ENCODE data around the gene ZC3H13.

ZC3H13 gene, protein sequence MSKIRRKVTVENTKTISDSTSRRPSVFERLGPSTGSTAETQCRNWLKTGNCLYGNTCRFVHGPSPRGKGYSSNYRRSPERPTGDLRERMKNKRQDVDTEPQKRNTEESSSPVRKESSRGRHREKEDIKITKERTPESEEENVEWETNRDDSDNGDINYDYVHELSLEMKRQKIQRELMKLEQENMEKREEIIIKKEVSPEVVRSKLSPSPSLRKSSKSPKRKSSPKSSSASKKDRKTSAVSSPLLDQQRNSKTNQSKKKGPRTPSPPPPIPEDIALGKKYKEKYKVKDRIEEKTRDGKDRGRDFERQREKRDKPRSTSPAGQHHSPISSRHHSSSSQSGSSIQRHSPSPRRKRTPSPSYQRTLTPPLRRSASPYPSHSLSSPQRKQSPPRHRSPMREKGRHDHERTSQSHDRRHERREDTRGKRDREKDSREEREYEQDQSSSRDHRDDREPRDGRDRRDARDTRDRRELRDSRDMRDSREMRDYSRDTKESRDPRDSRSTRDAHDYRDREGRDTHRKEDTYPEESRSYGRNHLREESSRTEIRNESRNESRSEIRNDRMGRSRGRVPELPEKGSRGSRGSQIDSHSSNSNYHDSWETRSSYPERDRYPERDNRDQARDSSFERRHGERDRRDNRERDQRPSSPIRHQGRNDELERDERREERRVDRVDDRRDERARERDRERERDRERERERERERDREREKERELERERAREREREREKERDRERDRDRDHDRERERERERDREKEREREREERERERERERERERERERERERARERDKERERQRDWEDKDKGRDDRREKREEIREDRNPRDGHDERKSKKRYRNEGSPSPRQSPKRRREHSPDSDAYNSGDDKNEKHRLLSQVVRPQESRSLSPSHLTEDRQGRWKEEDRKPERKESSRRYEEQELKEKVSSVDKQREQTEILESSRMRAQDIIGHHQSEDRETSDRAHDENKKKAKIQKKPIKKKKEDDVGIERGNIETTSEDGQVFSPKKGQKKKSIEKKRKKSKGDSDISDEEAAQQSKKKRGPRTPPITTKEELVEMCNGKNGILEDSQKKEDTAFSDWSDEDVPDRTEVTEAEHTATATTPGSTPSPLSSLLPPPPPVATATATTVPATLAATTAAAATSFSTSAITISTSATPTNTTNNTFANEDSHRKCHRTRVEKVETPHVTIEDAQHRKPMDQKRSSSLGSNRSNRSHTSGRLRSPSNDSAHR (N-terminal part only)

GRCh38 chr13:46052319-46053161 lies at the start of gene ZC3H13:
ZC3H13 (minus strand) TSS chr13:46052746; CDS start chr13:46045507, 7,239 bp downstream.
- peak; percentile 28 for TF ChIP-seq CTCF (IDR thresholded peaks at IDR 0.05; ENCODE audit: low read depth, low read length, missing control alignments)
- peak; percentile 87 for DNase-seq (ENCODE audit: extremely low read depth, low read depth)
- H3K4me3 ChIP-seq (replicated peaks; ENCODE audit: low read depth, low read length): peak within 1 kb of the TSS; percentile 65

DNA sequence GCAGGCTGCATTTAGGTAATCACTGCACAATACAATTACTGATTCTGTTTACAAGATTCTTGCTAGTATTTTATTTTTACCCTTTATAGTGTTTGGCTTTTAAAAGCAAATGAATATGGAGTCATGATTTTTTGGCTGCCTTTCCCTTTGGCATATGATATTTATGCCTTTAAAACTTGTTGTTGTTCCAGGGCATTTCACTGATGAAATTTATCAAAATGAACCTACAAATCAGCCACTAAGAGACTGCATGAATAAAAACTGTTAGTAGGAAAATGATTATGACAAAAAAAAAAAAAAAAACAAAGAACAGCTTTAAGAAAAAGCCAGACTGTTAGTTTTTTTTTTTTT lies 49.7 kb upstream of the ZC3H13 start:
- DNase-seq (ENCODE audit: extremely low read depth, low read depth): no peak
- TF ChIP-seq CTCF (IDR thresholded peaks at IDR 0.05; ENCODE audit: low read depth, low read length, missing control alignments): no peak

GRCh38 chr13:46101484-46102254 lies 49.1 kb upstream of the ZC3H13 start:
- DNase-seq (ENCODE audit: extremely low read depth, low read depth): no peak
- TF ChIP-seq CTCF (IDR thresholded peaks at IDR 0.05; ENCODE audit: low read depth, low read length, missing control alignments): no peak
- H3K4me3 ChIP-seq (replicated peaks; ENCODE audit: low read depth, low read length): no peak overlapping the region

More for the DNA sequence above, 49.7 kb upstream of the ZC3H13 start:
- H3K4me3 ChIP-seq (replicated peaks; ENCODE audit: low read depth, low read length): no peak overlapping the region

DNA sequence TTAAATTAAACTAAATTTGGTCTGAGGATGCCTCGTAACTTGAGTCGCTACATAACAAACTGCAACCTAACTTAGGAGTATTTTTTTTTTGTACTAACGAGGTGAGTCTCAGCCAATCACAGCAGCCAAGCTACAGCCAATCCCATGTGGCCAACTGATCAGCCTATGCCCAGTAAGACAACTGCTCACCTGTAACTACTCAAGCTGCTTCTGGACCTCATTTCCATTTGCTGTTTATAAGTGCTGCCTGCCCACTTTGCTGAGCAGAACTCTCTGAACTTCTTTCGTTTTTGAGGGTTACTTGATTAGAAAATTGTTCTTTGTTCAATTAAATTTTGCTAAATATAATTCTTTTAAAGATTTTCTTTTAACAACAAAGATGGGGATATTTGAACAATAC lies 48.5 kb upstream of the ZC3H13 start:
- no peak for TF ChIP-seq CTCF (IDR thresholded peaks at IDR 0.05; ENCODE audit: low read depth, low read length, missing control alignments)
- H3K4me3 ChIP-seq (replicated peaks; ENCODE audit: low read depth, low read length): no peak overlapping the region
- no peak for DNase-seq (ENCODE audit: extremely low read depth, low read depth)

GRCh38 chr13:46100191-46100815 lies 47.8 kb upstream of the ZC3H13 start:
- no peak for TF ChIP-seq CTCF (IDR thresholded peaks at IDR 0.05; ENCODE audit: low read depth, low read length, missing control alignments)
- no peak for DNase-seq (ENCODE audit: extremely low read depth, low read depth)

More at GRCh38 chr13:46100191-46100815, 47.8 kb upstream of the ZC3H13 start:
- no peak overlapping the region for H3K4me3 ChIP-seq (replicated peaks; ENCODE audit: low read depth, low read length)
